SH-SY5Y (cell line): ENCODE measurements around the gene CCN6.

ENCODE experiments used
- GATA2 ChIP-seq: IDR thresholded peaks from 2 replicates; pipeline ENCODE4 v1.6.1; 2011; ENCODE audit warnings: mild to moderate bottlenecking, low read depth, low read length
- GATA3 ChIP-seq: IDR thresholded peaks from 2 replicates; pipeline ENCODE4 v1.6.1; 2011; ENCODE audit warnings: low read depth, mild to moderate bottlenecking, low read length, moderate library complexity

- TF ChIP-seq GATA3 (no peak), GATA2 (no peak)
Observed at GRCh38 chr6:112081569-112081968, 27.7 kb downstream of the CCN6 start.
